SK-N-SH treated with all-trans-retinoic acid at 6 μM for 48 hours (cell line): ENCODE data around the gene PHACTR3.

Experiments
- ATAC-seq: fragments of 200-7000 bp; cut with Tn5 transposase; 3 replicates; pipeline ENCODE4 v1.9.1; 2020; ENCODE audit warnings: mild to moderate bottlenecking, moderate library complexity
- ARNTL ChIP-seq: fragments of 450-650 bp; formaldehyde crosslinking; IDR thresholded peaks from 2 replicates; pipeline ENCODE4 v1.5.0; 2020; ENCODE audit warnings: low read depth, mild to moderate bottlenecking, moderate library complexity, borderline replicate concordance
- BACH2 ChIP-seq: fragments of 250-450 bp; sonication (Bioruptor Pico); IDR thresholded peaks from 2 replicates; pipeline ENCODE4 v1.9.0; 2021; ENCODE audit warnings: mild to moderate bottlenecking, borderline replicate concordance
- ESRRG ChIP-seq: fragments of 250-450 bp; sonication (Bioruptor Pico); IDR thresholded peaks from 2 replicates; pipeline ENCODE4 v1.6.1; 2021; ENCODE audit warnings: mild to moderate bottlenecking
- GLIS3 ChIP-seq: fragments of 250-450 bp; sonication (Bioruptor Pico); IDR thresholded peaks from 2 replicates; pipeline ENCODE4 v1.5.0; 2020; ENCODE audit warnings: mild to moderate bottlenecking, moderate library complexity
- ISL1 ChIP-seq: fragments of 250-450 bp; sonication (Bioruptor Pico); IDR thresholded peaks from 2 replicates; pipeline ENCODE4 v2.1.2; 2022; ENCODE audit warnings: mild to moderate bottlenecking, moderate library complexity
- OSR1 ChIP-seq: fragments of 250-450 bp; sonication (Bioruptor Pico); IDR thresholded peaks from 2 replicates; pipeline ENCODE4 v1.8.0; 2022; ENCODE audit warnings: moderate library complexity, mild to moderate bottlenecking, inconsistent platforms
- PATZ1 ChIP-seq: fragments of 250-450 bp; sonication (Bioruptor Pico); IDR thresholded peaks from 2 replicates; pipeline ENCODE4 v1.8.0; 2020; ENCODE audit warnings: mild to moderate bottlenecking, moderate library complexity, borderline replicate concordance
- PPARA ChIP-seq: fragments of 250-450 bp; sonication (Bioruptor Pico); IDR thresholded peaks from 2 replicates; pipeline ENCODE4 v1.5.0; 2020; ENCODE audit warnings: mild to moderate bottlenecking, borderline replicate concordance
- RARB ChIP-seq: fragments of 250-450 bp; sonication (Bioruptor Pico); IDR thresholded peaks from 2 replicates; pipeline ENCODE4 v1.8.0; 2021; ENCODE audit warnings: mild to moderate bottlenecking, moderate library complexity
- TCF4 ChIP-seq: fragments of 250-450 bp; sonication (Bioruptor Pico); IDR thresholded peaks from 2 replicates; pipeline ENCODE4 v1.8.0; 2021; ENCODE audit warnings: mild to moderate bottlenecking, moderate library complexity, borderline replicate concordance
- TOX ChIP-seq: fragments of 250-450 bp; sonication (Bioruptor Pico); IDR thresholded peaks from 2 replicates; pipeline ENCODE4 v1.8.0; 2021; ENCODE audit warnings: mild to moderate bottlenecking, moderate library complexity, borderline replicate concordance
- TSHZ2 ChIP-seq: fragments of 250-450 bp; sonication (Bioruptor Pico); IDR thresholded peaks from 2 replicates; pipeline ENCODE4 v1.5.0; 2020; ENCODE audit warnings: mild to moderate bottlenecking, moderate library complexity
- ZC3H10 ChIP-seq: fragments of 250-450 bp; sonication (Bioruptor Pico); IDR thresholded peaks from 2 replicates; pipeline ENCODE4 v1.5.1; 2021; ENCODE audit warnings: mild to moderate bottlenecking, moderate library complexity
- ZFP3 ChIP-seq: fragments of 250-450 bp; sonication (Bioruptor Pico); IDR thresholded peaks from 2 replicates; pipeline ENCODE4 v1.5.0; 2020; ENCODE audit warnings: mild to moderate bottlenecking, moderate library complexity
- ZNF565 ChIP-seq: fragments of 450-650 bp; formaldehyde crosslinking; conservative IDR thresholded peaks from 2 replicates; pipeline ENCODE4 v1.5.0; 2020; ENCODE audit warnings: low read depth, mild to moderate bottlenecking, moderate library complexity
- ZNF70 ChIP-seq: fragments of 450-650 bp; formaldehyde crosslinking; IDR thresholded peaks from 2 replicates; pipeline ENCODE4 v1.5.0; 2020; ENCODE audit warnings: mild to moderate bottlenecking, moderate library complexity
- ZNF8 ChIP-seq: fragments of 450-650 bp; formaldehyde crosslinking; IDR thresholded peaks from 2 replicates; pipeline ENCODE4 v1.5.0; 2020; ENCODE audit warnings: mild to moderate bottlenecking, moderate library complexity
- TF ChIP-seq, protein P1 (sequence below): fragments of 250-450 bp; sonication (Bioruptor Pico); IDR thresholded peaks from 2 replicates; pipeline ENCODE4 v1.5.1; 2021; ENCODE audit warnings: mild to moderate bottlenecking, moderate library complexity
- TF ChIP-seq, protein P2 (sequence below): fragments of 250-450 bp; sonication (Bioruptor Pico); IDR thresholded peaks from 2 replicates; pipeline ENCODE4 v1.5.1; 2020; ENCODE audit warnings: low read depth, mild to moderate bottlenecking, moderate library complexity

PHACTR3 gene

GRCh38 chr20:59858425-59858824 lies 254.1 kb downstream of the PHACTR3 start (continued):
- TF ChIP-seq, protein P1, sequence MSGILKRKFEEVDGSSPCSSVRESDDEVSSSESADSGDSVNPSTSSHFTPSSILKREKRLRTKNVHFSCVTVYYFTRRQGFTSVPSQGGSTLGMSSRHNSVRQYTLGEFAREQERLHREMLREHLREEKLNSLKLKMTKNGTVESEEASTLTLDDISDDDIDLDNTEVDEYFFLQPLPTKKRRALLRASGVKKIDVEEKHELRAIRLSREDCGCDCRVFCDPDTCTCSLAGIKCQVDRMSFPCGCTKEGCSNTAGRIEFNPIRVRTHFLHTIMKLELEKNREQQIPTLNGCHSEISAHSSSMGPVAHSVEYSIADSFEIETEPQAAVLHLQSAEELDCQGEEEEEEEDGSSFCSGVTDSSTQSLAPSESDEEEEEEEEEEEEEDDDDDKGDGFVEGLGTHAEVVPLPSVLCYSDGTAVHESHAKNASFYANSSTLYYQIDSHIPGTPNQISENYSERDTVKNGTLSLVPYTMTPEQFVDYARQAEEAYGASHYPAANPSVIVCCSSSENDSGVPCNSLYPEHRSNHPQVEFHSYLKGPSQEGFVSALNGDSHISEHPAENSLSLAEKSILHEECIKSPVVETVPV (CRISPR knock-in tag) = no peak
- no peak for TF ChIP-seq ESRRG (CRISPR knock-in tag)
- no peak for TF ChIP-seq TOX
- TF ChIP-seq ZNF8 (CRISPR knock-in tag) = no peak
- TF ChIP-seq GLIS3 (CRISPR knock-in tag) = no peak
- no peak for TF ChIP-seq TSHZ2 (CRISPR knock-in tag)
- no peak for TF ChIP-seq OSR1

GRCh38 chr20:59861401-59861800 lies 257.1 kb downstream of the PHACTR3 start:
- TF ChIP-seq ZNF70 (CRISPR knock-in tag) (no peak), TOX (no peak), TCF4 (CRISPR knock-in tag) (no peak), ZNF565 (CRISPR knock-in tag) (no peak), PPARA (no peak), ZNF8 (CRISPR knock-in tag) (no peak), OSR1 (no peak), ESRRG (CRISPR knock-in tag) (no peak), ZC3H10 (CRISPR knock-in tag) (no peak), ZFP3 (no peak), ISL1 (no peak), TSHZ2 (CRISPR knock-in tag) (no peak), BACH2 (CRISPR knock-in tag) (no peak), RARB (CRISPR knock-in tag) (no peak), PATZ1 (CRISPR knock-in tag) (no peak), ARNTL (CRISPR knock-in tag) (no peak)
- TF ChIP-seq, protein P2, sequence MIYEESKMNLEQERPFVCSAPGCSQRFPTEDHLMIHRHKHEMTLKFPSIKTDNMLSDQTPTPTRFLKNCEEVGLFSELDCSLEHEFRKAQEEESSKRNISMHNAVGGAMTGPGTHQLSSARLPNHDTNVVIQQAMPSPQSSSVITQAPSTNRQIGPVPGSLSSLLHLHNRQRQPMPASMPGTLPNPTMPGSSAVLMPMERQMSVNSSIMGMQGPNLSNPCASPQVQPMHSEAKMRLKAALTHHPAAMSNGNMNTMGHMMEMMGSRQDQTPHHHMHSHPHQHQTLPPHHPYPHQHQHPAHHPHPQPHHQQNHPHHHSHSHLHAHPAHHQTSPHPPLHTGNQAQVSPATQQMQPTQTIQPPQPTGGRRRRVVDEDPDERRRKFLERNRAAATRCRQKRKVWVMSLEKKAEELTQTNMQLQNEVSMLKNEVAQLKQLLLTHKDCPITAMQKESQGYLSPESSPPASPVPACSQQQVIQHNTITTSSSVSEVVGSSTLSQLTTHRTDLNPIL (CRISPR knock-in tag) = no peak
- TF ChIP-seq, all 23 proteins: peak for 0
- no peak for ATAC-seq

DNA sequence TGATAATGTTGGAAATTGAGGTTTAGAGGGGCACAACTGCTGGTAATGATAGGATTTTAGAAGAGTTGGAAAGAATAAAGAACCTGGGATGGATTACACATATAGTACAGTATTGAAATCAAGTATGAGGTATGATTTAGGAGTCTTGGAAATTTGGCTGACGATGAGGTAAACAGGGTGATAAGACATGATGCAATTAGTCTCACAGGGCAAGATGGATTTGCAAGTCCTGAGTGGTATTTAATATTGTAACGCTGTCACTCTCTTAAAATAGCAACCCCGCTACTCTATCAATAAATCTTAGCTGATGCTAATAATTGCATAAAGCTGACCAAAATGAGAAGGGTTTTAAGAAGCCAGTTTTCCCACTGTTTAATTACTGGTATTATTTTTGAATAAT lies 258.7 kb downstream of the PHACTR3 start:
- TF ChIP-seq ZNF565 (CRISPR knock-in tag) = no peak
- TF ChIP-seq PATZ1 (CRISPR knock-in tag) = no peak
- TF ChIP-seq, protein P2 (CRISPR knock-in tag) = no peak
- no peak for TF ChIP-seq PPARA
- TF ChIP-seq, protein P1 (CRISPR knock-in tag) = no peak
- TF ChIP-seq, all 23 proteins: peak for 0
- no peak for ATAC-seq
